ENCODE data around the gene GPATCH1.

DNA sequence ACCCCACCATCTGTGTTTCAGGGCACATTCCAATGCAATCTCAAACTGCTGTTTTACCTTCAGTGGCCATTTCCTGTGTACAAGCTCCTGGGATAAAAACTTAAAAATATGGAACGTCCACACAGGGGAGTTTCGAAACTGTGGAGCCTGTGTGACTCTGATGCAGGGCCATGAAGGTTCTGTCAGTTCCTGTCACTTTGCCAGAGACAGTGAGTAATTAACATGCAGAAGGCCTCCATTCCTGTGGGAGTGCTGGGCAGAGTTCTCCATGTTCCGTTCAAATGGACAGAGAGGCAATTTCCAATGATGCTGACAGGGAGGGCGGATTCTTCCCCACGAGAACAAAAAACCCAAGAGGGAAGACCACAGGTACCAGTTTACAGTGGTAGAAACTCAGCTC, 75.4 kb downstream of the GPATCH1 start:
- TF ChIP-seq, protein P1, sequence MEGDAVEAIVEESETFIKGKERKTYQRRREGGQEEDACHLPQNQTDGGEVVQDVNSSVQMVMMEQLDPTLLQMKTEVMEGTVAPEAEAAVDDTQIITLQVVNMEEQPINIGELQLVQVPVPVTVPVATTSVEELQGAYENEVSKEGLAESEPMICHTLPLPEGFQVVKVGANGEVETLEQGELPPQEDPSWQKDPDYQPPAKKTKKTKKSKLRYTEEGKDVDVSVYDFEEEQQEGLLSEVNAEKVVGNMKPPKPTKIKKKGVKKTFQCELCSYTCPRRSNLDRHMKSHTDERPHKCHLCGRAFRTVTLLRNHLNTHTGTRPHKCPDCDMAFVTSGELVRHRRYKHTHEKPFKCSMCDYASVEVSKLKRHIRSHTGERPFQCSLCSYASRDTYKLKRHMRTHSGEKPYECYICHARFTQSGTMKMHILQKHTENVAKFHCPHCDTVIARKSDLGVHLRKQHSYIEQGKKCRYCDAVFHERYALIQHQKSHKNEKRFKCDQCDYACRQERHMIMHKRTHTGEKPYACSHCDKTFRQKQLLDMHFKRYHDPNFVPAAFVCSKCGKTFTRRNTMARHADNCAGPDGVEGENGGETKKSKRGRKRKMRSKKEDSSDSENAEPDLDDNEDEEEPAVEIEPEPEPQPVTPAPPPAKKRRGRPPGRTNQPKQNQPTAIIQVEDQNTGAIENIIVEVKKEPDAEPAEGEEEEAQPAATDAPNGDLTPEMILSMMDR (IDR thresholded peaks at IDR 0.05): no peak
- TF ChIP-seq POLR2AphosphoS5 (IDR thresholded peaks at IDR 0.05; ENCODE audit: low read depth, low read length) (no peak), SIN3A (IDR thresholded peaks at IDR 0.05; ENCODE audit: borderline replicate concordance, insufficient read depth, low read depth, low read length) (no peak)
- TF ChIP-seq, protein P2, sequence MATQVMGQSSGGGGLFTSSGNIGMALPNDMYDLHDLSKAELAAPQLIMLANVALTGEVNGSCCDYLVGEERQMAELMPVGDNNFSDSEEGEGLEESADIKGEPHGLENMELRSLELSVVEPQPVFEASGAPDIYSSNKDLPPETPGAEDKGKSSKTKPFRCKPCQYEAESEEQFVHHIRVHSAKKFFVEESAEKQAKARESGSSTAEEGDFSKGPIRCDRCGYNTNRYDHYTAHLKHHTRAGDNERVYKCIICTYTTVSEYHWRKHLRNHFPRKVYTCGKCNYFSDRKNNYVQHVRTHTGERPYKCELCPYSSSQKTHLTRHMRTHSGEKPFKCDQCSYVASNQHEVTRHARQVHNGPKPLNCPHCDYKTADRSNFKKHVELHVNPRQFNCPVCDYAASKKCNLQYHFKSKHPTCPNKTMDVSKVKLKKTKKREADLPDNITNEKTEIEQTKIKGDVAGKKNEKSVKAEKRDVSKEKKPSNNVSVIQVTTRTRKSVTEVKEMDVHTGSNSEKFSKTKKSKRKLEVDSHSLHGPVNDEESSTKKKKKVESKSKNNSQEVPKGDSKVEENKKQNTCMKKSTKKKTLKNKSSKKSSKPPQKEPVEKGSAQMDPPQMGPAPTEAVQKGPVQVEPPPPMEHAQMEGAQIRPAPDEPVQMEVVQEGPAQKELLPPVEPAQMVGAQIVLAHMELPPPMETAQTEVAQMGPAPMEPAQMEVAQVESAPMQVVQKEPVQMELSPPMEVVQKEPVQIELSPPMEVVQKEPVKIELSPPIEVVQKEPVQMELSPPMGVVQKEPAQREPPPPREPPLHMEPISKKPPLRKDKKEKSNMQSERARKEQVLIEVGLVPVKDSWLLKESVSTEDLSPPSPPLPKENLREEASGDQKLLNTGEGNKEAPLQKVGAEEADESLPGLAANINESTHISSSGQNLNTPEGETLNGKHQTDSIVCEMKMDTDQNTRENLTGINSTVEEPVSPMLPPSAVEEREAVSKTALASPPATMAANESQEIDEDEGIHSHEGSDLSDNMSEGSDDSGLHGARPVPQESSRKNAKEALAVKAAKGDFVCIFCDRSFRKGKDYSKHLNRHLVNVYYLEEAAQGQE (IDR thresholded peaks at IDR 0.05; ENCODE audit: insufficient read depth in 1 of 2, low read depth in 2 of 2, low read length in 1 of 2): no peak
